ENCODE data around the gene MTCH2. TPM values are rescaled to one million over a fixed set of nuclear protein-coding genes. Genes with fewer than 3 reads are reported as not detected.

The MTCH2 gene
- total RNA-seq, 1 experiment from 2014 or later: 72.6 TPM

DNA sequence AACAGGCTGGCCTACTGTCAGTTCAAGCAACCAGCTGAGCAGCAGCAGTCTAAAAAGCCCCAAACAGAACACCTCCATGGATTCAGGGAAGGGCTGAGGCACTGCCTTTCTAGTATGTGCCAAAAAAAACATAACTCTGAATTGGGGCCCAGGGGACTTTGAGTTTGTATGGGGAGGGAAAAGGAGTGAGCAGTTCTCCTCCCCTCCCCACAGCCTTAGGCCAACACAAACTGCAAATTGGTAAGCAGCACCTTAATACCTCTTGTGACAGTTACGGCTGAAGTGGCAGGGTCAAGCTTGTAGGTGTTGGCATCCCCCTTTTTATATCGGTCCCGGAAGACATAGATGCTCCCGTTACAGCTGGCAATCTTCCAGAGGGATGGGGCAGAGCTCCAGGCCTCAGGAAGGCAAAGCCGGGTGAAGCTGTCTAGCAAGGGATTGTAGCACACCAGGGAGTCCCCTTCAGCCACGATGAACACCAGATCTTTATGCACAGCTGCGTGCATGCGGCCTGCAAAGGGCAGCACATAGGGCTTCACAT, 69.6 kb downstream of the MTCH2 start:
- no peaks in the 10 kb centered on the region for H4K20me1 ChIP-seq (ENCODE audit: insufficient read depth, low read depth, low read length)
- peaks cover 63% of the 10 kb centered on the region for H3K79me2 ChIP-seq (ENCODE audit: low read length)
- H2AFZ ChIP-seq (ENCODE audit: low read length): no peak overlapping the region
- H3K27ac ChIP-seq (ENCODE audit: low read length): no peak overlapping the region
- H3K4me1 ChIP-seq (ENCODE audit: low read length): peaks cover 10% of the 10 kb centered on the region
- H3K27me3 ChIP-seq (ENCODE audit: low read length): no peaks in the 10 kb centered on the region
- H3K9me3 ChIP-seq (ENCODE audit: low read length): no peaks in the 10 kb centered on the region
- no peak for DNase-seq
- peaks cover 49% of the 10 kb centered on the region for H3K36me3 ChIP-seq (ENCODE audit: insufficient read depth, low read length)
- H3K9ac ChIP-seq (ENCODE audit: low read length): no peak overlapping the region
- H3K4me3 ChIP-seq (ENCODE audit: low read length): no peak overlapping the region
- H3K9me2 ChIP-seq (replicated peaks; ENCODE audit: insufficient read depth, low read length): no peaks in the 10 kb centered on the region
- H3K4me2 ChIP-seq (ENCODE audit: low read depth, low read length, poor library complexity, severe bottlenecking): no peak overlapping the region

DNA sequence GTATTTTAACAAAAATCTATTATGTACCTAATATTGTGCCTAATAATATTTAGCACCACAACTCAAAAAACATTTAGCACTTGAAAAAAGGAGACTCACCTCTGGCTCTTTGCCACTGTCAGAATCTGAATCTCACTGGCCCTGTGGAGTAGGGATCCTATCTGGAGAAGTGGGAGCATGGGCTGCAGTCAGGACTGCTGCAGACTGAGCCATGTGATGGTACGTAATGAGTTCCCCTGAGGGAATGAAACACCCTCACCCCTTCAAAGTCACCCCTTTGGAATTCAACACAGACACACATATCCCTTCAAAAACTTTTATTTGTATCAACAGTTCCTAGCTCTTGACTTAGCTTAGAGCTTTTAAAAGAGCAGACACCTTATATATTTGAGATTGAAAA, 70.5 kb downstream of the MTCH2 start:
- Histone ChIP-seq H3K36me3 (ENCODE audit: insufficient read depth, low read length) (peaks cover 49% of the 10 kb centered on the region), H3K9ac (ENCODE audit: low read length) (no peak overlapping the region), H3K4me1 (ENCODE audit: low read length) (peaks cover 3% of the 10 kb centered on the region), H3K9me2 (replicated peaks; ENCODE audit: insufficient read depth, low read length) (no peaks in the 10 kb centered on the region), H3K27me3 (ENCODE audit: low read length) (no peaks in the 10 kb centered on the region), H3K27ac (ENCODE audit: low read length) (no peak overlapping the region), H3K9me3 (ENCODE audit: low read length) (no peaks in the 10 kb centered on the region), H3K79me2 (ENCODE audit: low read length) (peaks cover 65% of the 10 kb centered on the region), H2AFZ (ENCODE audit: low read length) (no peak overlapping the region), H3K4me2 (ENCODE audit: low read depth, low read length, poor library complexity, severe bottlenecking) (no peak overlapping the region), H4K20me1 (ENCODE audit: insufficient read depth, low read depth, low read length) (no peaks in the 10 kb centered on the region), H3K4me3 (ENCODE audit: low read length) (no peak overlapping the region)
- no peak for DNase-seq

- Histone ChIP-seq H3K79me2 (ENCODE audit: low read length) (peaks cover 71% of the 10 kb centered on the region), H3K9ac (ENCODE audit: low read length) (no peak overlapping the region), H3K27me3 (ENCODE audit: low read length) (no peaks in the 10 kb centered on the region), H3K36me3 (ENCODE audit: insufficient read depth, low read length) (peaks cover 49% of the 10 kb centered on the region), H3K9me2 (replicated peaks; ENCODE audit: insufficient read depth, low read length) (no peaks in the 10 kb centered on the region), H3K27ac (ENCODE audit: low read length) (no peak overlapping the region), H3K4me3 (ENCODE audit: low read length) (no peak overlapping the region), H3K4me1 (ENCODE audit: low read length) (peaks cover 7% of the 10 kb centered on the region), H3K4me2 (ENCODE audit: low read depth, low read length, poor library complexity, severe bottlenecking) (no peak overlapping the region), H3K9me3 (ENCODE audit: low read length) (no peaks in the 10 kb centered on the region), H2AFZ (ENCODE audit: low read length) (no peak overlapping the region), H4K20me1 (ENCODE audit: insufficient read depth, low read depth, low read length) (no peaks in the 10 kb centered on the region)
- DNase-seq: no peak
These were observed 71.0 kb downstream of the MTCH2 start for GRCh38 chr11:47571357-47571729.

GRCh38 chr11:47570651-47571356, 71.6 kb downstream of the MTCH2 start:
- Histone ChIP-seq H3K9ac (ENCODE audit: low read length) (no peak overlapping the region), H3K27ac (ENCODE audit: low read length) (no peak overlapping the region), H3K9me3 (ENCODE audit: low read length) (no peaks in the 10 kb centered on the region), H3K4me1 (ENCODE audit: low read length) (peaks cover 10% of the 10 kb centered on the region), H3K4me2 (ENCODE audit: low read depth, low read length, poor library complexity, severe bottlenecking) (no peak overlapping the region), H4K20me1 (ENCODE audit: insufficient read depth, low read depth, low read length) (no peaks in the 10 kb centered on the region), H3K36me3 (ENCODE audit: insufficient read depth, low read length) (peaks cover 48% of the 10 kb centered on the region), H3K27me3 (ENCODE audit: low read length) (no peaks in the 10 kb centered on the region), H3K9me2 (replicated peaks; ENCODE audit: insufficient read depth, low read length) (no peaks in the 10 kb centered on the region), H3K79me2 (ENCODE audit: low read length) (peaks cover 76% of the 10 kb centered on the region), H3K4me3 (ENCODE audit: low read length) (no peak overlapping the region), H2AFZ (ENCODE audit: low read length) (no peak overlapping the region)
- DNase-seq: no peak

DNA sequence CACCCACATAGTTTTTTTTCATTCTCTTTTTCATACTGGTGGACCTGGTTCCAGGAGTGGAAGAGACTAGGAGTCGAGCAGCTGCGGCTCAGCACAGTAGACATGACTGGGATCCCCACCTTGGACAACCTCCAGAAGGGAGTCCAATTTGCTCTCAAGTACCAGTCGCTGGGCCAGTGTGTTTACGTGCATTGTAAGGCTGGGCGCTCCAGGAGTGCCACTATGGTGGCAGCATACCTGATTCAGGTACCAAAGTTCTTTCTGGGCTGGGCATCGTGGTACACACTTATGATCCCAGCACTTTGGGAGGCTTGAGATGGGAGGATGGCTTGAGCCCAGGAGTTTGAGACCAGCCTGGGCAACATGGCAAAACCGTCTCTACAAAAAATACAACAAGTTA, 72.7 kb downstream of the MTCH2 start:
- Histone ChIP-seq H3K9me2 (replicated peaks; ENCODE audit: insufficient read depth, low read length) (no peaks in the 10 kb centered on the region), H3K4me3 (ENCODE audit: low read length) (no peak overlapping the region), H2AFZ (ENCODE audit: low read length) (no peak overlapping the region), H3K36me3 (ENCODE audit: insufficient read depth, low read length) (peaks cover 43% of the 10 kb centered on the region), H3K4me2 (ENCODE audit: low read depth, low read length, poor library complexity, severe bottlenecking) (no peak overlapping the region), H3K27ac (ENCODE audit: low read length) (no peak overlapping the region), H3K9me3 (ENCODE audit: low read length) (no peaks in the 10 kb centered on the region), H3K79me2 (ENCODE audit: low read length) (peaks cover 81% of the 10 kb centered on the region), H4K20me1 (ENCODE audit: insufficient read depth, low read depth, low read length) (no peaks in the 10 kb centered on the region), H3K27me3 (ENCODE audit: low read length) (no peaks in the 10 kb centered on the region), H3K4me1 (ENCODE audit: low read length) (peaks cover 15% of the 10 kb centered on the region), H3K9ac (ENCODE audit: low read length) (no peak overlapping the region)
- no peak for DNase-seq

Small RNA genes within 50 kb of the gene (small RNA-seq; reads per million reads assigned to genes)
- 0.28 reads per million for gene RNU5E-10P

Other genes starting within 250 kb of the MTCH2 start
- gene SLC39A13, start 234.0 kb downstream of the MTCH2 start, total RNA-seq (2014; rRNA removed; shearing (Covaris generic); ENCODE audit: low replicate concordance): 24.9 and 32.8 TPM in 2 replicates
- gene PSMC3, start 216.1 kb downstream of the MTCH2 start, total RNA-seq (2014; rRNA removed; shearing (Covaris generic); ENCODE audit: low replicate concordance): 40.6 and 119 TPM in 2 replicates
- 0.52 and 4.5 TPM in 2 replicates for gene RAPSN, start 193.4 kb downstream of the MTCH2 start, total RNA-seq (2014; rRNA removed; shearing (Covaris generic); ENCODE audit: low replicate concordance)
- gene CELF1, start 89.4 kb downstream of the MTCH2 start, total RNA-seq (2014; rRNA removed; shearing (Covaris generic); ENCODE audit: low replicate concordance): 130 and 148 TPM in 2 replicates
- gene PTPMT1, start 77.0 kb downstream of the MTCH2 start, total RNA-seq (2014; rRNA removed; shearing (Covaris generic); ENCODE audit: low replicate concordance): 174 and 253 TPM in 2 replicates
- gene KBTBD4, start 63.6 kb downstream of the MTCH2 start, total RNA-seq (2014; rRNA removed; shearing (Covaris generic); ENCODE audit: low replicate concordance): 8.7 and 11.0 TPM in 2 replicates
- gene NDUFS3, start 63.5 kb downstream of the MTCH2 start, total RNA-seq (2014; rRNA removed; shearing (Covaris generic); ENCODE audit: low replicate concordance): 41.2 and 104 TPM in 2 replicates
- gene FAM180B, start 55.9 kb downstream of the MTCH2 start, total RNA-seq (2014; rRNA removed; shearing (Covaris generic); ENCODE audit: low replicate concordance): not detected in 2 replicates
- gene C1QTNF4, start 48.1 kb downstream of the MTCH2 start, total RNA-seq (2014; rRNA removed; shearing (Covaris generic); ENCODE audit: low replicate concordance): 4.9 TPM in 1 of 2 replicates, not detected in the other
- gene AGBL2, start 72.8 kb upstream of the MTCH2 start, total RNA-seq (2014; rRNA removed; shearing (Covaris generic); ENCODE audit: low replicate concordance): 14.3 and 14.9 TPM in 2 replicates
- gene FNBP4, start 124.8 kb upstream of the MTCH2 start, total RNA-seq (2014; rRNA removed; shearing (Covaris generic); ENCODE audit: low replicate concordance): 61.1 and 120 TPM in 2 replicates
- gene NUP160, start 205.8 kb upstream of the MTCH2 start, total RNA-seq (2014; rRNA removed; shearing (Covaris generic); ENCODE audit: low replicate concordance): 37.7 and 65.0 TPM in 2 replicates